ENCODE data around the gene DCAF6.

GRCh38 chr1:167913895-167914496, 22.5 kb upstream of the DCAF6 start, which contains the start of gene ADCY10:
- TF ChIP-seq CTCF (IDR thresholded peaks at IDR 0.05) (no peak), EZH2 (IDR thresholded peaks at IDR 0.05) (no peak)
